CD4-positive, alpha-beta T cell treated with Interleukin-15 for 1 hour (primary cell): ENCODE data around the gene CDC14B.

Source experiments
- DNase-seq: peaks from one replicate; pipeline ENCODE4 v3.0.0-alpha.2; 2020

The CDC14B gene

DNA sequence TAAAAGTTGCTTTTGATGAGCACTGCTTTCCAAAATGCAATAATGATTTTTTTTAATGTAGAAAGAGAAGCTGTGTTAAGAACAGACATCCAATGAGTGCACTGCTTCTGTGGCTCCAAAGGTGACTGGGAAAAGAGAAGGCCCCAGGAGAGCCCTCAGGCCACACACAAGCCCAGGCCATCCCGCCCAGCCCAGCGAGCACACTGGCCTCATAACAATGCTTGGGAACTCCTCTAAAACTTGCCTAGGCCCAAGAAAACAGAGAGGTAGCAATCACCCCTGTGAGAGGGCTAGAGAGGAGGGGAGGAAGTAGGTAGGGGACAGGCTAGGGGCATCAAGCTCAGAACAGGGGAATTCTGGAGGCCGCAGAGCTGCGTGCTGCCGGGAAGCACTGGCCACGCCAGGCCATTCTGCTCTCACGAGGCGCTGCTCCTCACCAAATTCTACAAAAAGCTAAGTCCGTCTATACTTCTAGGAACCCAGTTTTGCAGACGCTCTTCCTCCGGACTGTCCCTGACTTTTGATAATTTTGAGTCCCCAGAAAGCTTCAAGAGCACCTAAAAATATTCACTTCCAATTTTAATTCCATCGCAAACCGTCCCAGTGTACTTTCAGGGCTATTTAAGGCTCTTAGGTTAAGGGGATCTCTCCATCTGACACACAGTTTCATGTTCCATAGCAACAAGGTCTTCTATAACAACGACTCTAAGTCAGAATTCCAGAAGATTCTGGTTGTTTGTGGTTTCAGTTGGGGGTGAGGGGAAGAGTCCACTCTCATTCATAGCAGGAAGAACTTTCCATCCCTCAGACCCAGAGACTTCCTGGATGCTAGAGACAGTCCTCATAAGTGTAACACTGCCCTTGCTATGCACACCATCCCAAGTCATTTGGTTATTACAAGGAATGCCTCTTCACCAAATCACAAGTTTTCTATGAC lies 118.7 kb downstream of the CDC14B start:
- no peak for DNase-seq

DNA sequence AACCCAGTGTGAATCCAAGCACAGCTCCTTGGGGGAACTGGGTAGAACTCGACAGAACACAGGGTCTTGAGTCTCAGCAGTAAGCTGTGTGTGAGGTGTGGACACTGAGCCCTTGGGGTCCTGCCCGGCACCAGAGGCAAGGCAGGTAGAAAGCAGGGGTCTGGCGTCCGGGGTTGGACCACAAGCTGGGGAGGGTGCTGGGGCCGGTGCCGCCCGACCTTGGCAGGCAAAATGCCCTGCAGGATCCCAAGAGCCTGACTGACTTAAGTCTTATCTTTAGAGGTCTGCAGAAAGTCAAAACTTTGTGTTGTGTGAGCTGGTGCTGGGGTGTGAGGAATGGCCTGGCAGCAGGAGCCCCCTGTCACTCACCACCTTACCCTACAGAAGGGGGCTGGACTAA lies 120.4 kb downstream of the CDC14B start:
- DNase-seq, result no peak

DNA sequence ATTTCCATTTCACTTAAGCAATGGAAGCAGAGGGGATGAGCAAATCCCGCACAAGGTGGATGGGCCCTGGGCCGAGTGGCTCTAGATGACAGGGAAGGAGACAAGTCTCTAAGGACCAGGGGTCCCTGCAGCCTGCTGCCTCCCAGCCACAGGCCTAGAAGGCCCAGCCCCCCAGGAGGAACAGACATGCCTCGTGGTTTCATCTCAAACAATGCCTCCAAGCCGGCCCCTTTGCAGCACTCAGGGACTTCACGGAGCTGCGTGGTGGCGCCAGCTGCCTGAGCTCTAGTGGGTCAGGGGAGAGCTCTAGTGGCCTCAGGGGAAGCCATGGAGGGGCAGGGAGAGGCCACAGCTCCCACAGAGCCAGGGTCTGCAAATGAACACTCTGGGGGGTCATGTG lies 120.8 kb downstream of the CDC14B start:
- DNase-seq, result no peak

DNA sequence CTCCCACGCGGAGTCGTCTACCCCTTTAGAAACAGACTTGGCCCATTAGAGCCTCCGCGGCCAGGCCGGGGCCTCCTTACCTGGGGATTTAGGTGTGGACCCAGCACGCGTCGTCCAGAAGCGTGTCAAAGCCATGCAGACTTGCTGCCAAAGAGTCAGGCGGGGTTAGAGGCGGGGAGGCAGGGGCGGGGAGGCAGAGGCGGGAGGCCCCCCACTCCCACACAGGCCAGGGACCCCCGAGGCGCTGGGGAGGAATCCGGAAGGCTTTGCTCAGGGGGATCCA lies 122.6 kb downstream of the CDC14B start:
- DNase-seq, result no peak

DNA sequence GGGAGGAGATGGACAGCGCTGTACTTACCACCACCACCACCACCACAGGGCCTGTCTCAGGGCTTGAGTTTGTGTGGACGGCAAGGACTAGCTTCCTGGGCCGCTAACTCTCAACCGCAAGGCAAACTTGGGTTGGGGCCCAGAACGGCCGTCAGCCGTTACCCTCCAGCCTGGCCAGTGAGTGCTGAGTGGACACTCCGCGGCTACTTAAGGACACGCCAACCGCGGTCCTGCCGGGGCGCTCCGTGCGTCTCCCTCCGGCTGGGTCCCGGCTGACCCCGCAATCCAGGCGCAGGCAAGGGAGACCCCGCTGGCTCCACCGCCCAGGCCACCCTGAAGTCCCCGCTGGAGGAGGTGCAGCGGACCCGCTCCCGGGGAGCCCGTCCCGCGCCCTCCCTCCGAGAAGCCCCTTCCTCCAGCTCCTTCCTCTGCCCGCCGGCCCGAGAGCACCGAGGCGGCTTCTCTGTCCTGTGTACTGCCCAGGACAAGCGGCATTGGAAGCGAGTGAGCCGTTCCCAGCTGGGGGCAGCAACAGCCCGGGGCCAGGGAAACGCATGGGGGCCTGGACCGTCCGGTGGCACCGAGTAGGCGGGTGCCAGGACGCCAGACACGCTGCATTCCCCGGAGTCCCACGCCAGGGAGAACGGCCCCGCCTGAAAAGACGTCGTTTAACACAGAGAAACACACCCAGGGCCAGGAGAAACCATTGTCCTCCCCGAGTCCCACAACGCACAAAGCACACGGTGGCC lies 123.1 kb downstream of the CDC14B start:
- DNase-seq, result no peak

DNA sequence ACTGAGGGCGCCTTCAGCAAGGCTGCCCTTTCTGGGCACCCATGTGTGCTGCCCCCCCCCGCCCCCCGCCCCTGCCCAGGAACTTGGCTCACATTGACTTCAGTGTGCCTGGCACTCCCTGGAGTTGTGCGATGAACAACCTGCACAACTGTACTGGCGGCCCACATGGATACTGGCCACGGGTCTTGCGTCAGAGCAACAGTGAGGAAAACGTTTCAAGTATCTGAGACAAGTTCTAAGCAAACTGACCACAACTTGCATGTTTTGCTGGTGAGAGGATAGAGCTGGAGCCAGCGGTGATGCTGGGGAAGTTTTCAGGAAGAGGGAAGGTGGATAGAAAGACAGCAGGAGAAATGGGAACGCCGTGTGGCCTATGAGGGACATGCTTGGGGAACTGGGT lies 124.3 kb downstream of the CDC14B start:
- no peak for DNase-seq

DNA sequence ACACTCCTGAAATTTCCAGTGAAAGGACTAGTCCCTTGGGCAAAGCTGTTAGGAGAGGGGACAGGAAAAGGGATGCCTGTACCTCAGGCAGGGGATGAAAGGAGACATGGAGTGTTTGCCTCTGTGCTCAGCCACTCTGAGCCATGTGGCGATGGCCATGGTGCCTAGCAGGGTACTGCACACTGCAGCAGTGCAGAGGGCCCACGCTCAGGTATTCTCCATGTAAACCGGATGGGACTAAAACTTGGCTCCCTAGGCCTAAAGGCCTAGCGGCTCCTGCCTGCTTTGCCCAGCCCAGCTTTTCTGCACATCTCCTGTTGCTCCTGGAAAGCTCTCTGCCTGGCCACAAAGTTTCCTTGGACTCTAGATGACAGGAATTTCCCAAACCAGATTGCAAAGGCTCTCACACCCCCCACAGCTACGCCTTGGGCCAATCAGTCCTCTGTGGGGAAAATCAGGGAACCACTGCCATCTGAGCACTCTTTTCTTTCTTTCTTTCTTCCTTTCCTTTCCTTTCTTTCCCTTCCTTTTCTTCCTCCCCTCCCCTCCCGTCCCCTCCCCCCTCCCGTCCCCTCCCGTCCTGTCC lies 125.3 kb downstream of the CDC14B start:
- no peak for DNase-seq

DNA sequence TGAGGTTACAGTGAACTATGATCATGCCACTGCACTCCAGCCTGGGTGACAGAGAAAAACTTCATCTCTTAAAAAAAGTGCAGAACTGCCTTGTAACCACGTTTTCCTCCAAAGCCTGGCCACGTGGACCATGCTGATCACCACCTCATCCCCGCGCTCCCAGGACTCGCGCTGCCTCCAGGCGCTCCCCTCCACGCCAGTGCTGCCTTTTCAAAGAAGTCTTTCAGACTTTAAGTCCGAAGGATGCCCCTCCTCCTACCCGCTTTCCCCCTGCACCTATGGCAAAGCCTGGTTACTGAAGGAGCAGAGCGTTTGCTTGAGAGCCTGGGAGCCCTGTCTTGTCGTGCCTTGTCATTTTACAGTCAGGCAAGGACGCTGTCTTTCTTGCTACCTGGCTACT lies 125.9 kb downstream of the CDC14B start:
- DNase-seq, result no peak

DNA sequence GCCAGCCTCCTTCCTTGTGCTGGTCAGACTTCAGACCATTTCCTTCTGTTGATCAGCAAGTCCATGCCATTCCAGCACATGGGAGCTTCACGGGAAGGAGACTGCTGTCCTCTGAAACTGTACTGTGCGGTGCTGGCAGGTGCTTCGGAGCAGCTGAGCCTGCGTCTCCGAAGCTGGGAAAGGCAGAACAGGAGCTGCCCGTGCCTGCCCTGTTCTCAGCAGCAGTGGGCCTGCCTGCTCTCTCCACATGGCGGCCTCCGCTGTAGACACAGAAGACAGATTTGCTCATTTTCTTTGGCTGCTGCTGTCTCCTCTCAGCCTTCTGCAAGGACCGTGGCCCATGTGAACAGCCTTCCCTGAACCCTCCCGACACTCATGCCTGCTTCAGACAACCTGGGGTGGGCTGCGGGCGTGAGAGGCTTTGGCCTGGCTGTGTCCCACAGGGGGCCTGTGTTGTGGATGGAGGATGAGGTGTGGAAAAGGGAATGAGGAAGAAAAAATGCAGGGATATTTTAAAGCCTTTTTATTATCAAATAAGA lies 126.6 kb downstream of the CDC14B start:
- DNase-seq, result no peak

DNA sequence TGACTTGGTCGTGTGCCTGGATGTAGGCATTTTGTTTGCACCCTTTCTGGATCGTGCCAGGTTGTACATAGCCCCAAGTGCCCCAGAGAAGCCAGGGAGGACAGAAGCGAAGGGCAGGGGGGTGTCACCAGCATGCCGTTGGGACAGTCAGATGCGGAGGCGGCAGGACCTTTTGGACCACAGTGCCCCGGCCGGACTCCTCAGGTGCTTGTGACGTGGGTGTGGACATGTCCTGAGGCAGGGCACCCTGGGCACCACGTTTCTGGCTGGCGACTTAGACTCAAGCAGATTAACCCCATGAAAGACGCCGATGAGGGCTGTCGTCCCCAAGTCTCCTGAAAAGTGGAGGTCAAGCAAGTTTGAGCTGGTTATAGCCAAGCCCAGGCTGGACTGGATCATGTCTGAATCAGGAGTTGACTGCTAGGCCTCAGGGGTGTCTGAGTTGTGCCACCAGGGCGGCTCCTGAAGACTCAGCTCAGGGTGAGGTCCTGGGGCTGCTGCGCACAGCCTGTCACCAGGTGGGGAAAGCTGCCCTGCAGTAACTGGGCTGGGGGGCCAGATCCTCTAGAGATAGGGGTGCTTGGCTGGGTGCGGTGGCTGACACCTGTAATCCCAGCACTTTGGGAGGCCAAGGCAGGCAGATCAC lies 127.6 kb downstream of the CDC14B start:
- no peak for DNase-seq

DNA sequence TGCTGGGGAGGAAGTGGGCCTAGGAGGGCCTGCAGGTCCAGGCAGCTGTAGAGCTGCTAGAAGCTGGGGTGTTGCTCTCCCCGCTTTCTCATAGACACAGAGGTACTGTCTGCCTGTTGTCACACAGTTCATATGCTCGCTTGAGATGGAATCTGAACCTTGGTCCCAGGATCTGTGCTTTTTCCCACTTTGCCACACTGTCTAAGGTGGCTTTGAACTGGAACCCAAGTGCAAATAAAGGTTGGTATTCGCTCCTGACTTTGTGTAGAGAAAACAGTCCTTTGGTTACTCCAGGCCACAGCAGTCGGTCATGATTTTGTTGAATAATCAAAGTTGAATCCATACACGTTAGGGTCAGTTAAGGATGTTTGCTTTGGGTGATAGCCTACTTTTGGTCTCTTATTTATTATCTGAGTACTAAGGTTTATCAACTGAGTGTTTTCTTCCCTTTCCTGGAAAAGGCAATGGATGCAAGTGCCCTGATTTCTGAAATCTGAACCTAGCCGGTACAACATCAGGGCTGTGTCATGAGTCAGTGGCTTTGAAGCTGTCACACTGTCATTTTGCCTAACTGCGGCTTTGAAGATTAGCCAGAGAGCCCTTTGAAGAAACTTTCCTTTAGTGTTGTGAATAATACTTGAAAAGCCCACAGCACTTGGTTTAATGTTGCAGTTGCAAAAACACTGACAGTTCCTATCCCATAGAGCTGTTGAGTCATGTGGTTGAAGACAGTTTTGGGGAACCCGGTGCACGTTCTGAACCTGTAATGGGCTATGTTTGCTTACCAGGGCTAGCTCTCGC lies 128.4 kb downstream of the CDC14B start:
- DNase-seq, result no peak

DNA sequence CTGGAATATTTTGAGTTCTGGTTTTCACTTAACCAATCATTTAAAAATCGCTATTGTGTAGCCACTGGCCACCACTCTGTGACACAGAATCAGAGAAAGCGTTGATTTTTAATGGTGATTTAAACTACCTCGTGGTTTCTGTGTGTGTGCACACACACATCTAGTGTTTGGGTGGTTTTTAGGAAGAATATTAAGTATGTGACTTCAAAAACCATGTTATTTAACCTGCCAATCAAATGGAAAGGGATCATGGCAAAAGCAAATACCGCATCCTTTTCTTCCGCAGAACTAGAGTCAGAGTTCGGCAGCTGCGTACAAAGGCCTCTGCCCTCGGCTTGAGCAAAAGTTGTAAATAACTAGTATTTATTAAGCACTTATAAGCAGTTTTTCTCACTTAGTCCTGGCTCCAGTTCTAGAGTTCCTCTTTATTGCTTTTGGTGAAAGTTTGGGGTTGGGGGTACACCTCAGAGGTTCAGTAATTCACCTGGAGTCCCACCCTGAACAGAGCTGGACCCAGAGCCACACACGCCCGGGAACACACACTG lies 129.0 kb downstream of the CDC14B start:
- no peak for DNase-seq

DNA sequence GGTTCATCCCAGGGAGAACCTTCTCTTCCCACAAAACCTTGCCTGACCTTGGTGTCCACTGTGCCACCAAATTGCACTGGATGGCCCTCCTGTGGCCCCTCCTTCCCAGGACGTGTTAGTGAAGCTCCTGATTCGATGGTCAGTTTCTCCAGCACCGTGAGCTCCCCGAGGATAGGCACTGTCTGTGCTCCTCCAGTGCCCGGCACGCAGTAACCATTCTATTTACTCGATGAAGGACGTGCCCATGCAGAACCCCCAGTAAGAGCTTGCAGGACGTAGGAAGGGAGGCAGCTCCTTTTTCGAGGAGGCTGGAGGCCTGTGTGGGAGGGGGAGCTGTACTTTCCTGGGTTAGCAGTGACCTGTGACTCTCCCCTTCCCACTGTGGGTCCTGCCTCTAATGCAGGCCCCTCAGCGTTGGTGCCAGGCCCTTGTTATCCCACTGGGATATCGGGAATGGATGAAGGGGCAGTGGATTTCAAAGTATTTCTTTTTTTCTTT lies 130.1 kb downstream of the CDC14B start:
- DNase-seq, result no peak

DNA sequence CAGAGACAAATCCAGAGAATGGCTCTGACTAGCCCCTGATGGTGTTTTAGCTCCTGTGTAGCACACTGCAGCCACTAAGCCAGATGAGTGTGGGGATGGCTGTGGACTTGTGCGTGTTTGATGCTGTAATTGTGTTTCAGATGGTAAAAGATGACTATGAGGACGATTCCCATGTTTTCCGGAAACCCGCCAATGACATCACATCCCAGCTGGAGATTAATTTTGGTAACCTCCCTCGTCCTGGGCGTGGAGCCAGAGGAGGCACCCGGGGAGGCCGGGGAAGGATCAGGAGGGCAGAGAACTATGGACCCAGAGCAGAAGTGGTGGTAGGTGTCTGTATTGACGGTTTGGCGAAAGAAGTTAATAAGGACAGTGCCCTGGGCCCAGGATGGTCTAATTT lies 131.7 kb downstream of the CDC14B start:
- no peak for DNase-seq

DNA sequence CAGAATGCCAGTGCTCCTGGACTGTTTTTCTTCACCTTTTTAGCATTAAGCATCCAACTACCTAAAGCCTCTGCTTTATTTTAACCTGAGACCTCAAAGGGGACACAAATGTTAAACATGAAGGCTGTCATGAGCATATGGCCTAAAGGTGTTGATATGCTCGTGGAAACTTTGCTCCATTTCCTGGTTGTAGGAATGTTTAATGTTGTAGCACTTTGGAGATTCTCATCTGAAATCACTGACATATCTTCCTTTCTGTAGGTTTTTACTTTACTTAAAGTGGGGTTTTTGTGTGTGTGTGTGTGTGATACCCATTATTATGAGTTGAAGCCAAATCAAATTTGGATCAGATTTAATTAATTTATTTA lies 132.6 kb downstream of the CDC14B start:
- no peak for DNase-seq

DNA sequence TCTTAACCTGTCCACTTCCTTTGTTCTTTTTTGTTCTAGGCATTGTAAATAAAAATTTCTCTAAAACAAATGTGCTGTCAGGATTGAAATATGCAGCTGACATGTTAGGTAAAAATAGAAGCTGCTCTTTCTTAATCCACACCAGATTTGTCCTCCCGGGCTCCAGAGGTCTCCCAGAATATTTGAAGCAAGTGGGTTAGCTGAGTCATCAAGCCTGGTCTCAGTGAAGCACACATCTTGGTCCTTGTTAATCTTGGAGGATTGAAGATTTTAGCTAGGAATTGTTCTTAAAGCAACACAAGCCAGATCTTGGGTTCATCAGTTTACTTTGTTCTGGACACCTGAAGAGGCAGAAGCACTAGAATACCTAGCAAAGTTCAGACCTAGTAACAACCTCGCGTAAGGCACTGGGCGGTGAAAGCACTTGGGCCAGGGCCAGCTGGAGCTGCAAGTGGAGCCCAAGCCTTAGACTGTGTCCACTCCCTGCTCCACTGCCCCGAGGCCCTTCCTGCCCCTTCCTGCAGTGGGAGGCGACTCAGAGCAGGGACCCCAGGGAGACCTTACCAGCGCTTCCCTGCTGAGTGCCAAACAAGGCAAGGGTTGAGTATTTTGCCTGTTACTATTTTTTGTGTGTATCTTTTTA lies 133.1 kb downstream of the CDC14B start:
- DNase-seq, result no peak

DNA sequence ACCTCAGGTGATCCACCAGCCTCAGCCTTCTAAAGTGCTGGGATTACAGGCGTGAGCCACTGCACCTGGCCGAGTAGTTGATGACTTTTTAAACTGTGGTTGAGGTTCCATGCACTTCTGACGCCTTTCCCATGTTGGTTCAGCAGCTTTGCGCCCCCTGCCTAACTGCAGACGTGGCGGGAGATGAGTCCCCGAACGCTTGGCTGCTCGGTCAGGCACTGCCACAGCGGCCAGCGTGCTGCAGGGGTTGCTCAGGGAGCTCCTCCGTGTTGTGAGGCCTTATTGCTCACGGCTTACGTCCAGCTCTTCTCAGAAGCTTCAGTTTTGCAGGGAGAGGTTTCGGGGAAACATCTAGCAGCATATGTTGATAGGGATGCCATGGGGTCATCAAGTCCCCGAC lies 134.4 kb downstream of the CDC14B start:
- no peak for DNase-seq

DNA sequence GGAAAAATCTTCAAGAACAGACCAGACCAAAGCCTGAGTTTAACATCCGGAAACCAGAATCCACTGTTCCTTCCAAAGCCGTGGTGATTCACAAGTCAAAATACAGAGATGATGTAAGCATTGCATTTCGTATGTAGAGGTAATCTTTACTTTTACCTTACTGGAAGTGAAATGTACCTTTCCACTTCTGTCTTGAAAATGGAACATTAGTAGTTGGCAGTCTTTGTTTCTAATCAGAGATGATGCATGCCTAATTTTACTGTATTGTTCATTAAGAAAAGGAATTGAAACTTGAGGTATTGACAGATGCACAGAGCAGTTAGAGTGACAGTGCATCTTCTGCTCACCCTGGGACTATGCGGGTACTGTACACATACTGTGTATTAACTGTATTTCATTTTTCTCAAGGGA lies 135.1 kb downstream of the CDC14B start:
- DNase-seq, result no peak

DNA sequence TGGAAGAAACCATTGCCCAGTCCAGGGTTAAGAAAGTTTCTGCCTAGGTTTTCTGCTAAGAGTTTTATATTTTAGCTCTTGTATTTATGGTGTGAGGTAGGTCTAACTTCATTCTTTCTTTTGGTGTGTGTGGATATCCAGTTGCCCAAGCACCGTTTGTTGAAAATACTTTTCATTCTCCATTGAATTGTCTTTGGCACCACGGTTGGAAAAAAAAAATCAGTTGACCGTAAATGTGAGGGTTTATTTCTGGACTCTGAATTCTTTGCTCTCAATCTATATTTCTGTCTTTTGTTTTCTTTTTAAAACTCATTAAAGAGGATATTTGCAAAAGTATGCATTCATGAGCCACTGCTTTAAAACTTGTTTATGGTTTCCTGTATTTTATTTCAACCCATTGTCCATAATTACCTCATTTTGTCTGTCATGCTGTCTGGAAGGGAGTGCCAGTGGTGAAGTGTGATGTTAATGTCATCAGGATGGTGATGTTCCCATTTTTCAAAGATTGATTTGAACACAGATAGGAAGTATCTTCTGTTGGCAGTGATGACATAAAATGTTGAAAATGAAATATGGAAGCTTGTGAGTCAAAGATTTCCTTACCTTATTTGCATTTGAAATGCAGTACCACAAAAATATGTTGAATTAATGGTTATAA lies 135.8 kb downstream of the CDC14B start:
- no peak for DNase-seq

DNA sequence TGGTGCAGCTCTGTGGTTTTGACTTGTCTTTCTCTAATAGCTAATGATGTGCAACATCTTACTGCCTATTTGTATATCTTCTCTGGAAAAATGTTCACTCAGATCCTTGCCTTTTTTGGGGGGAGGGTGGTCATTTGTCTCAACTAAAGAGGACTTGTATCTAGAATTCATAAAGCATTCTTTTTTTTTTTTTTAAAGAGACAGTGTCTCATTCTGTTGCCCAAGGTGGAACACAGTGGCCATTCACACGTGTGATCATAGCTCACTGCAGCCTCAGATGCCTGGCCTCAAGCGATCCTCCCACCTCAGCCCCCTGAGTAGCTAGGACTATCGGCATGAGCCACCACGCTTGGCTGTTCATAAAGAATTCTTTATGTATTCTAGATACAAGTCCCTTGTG lies 136.4 kb downstream of the CDC14B start:
- DNase-seq, result no peak

DNA sequence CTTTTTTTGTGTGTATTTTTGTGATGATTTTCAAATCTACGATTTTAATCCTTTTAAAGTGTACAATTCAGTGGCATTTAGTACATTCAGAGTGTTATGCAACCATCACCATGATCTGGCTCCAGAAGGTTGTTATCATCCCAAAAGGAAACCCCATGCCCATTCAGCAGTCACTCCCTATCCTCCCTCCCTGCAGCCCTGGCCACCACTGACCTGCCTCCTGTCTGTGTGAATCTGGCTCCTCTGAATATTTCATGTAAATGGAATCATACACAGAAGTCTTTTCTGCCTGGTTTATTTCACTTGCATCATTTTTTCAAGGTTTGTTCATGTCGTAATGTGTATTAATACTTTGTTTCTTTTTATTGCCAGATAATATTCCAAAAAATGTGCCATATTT lies 137.2 kb downstream of the CDC14B start:
- DNase-seq, result no peak
